NCI-H2029 treated with DMSO at 0.1 percent for 48 hours (cell line): ENCODE results near the gene FMC1.

Experiments used
- DNase-seq: peaks from one replicate; lab custom pipeline; 2025; lab: John Stamatoyannopoulos, UW

FMC1 gene

GRCh38 chr7:139374246-139374645 is 33.1 kb downstream of the FMC1 start:
- DNase-seq, result no peak

- DNase-seq, result no peak
Measured at GRCh38 chr7:139382439-139382838, 41.3 kb downstream of the FMC1 start.

- no peak for DNase-seq
Measured at GRCh38 chr7:139384611-139385010, 43.5 kb downstream of the FMC1 start.

GRCh38 chr7:139387594-139387993 is 46.5 kb downstream of the FMC1 start:
- no peak for DNase-seq

GRCh38 chr7:139389091-139389490 is 48.0 kb downstream of the FMC1 start:
- no peak for DNase-seq

GRCh38 chr7:139389774-139390173 is 48.6 kb downstream of the FMC1 start:
- DNase-seq, result no peak

- DNase-seq, result no peak
Measured at GRCh38 chr7:139393621-139394211, 52.6 kb downstream of the FMC1 start.

- no peak for DNase-seq
Measured at GRCh38 chr7:139394540-139394939, 53.4 kb downstream of the FMC1 start.
